Mammary epithelial cell (primary cell): Measurements from ENCODE around the gene PKIB.

Source experiments
- CTCF ChIP-seq, 2 donors: IDR thresholded peaks in 1 of 2; conservative IDR thresholded peaks in 1 of 2; 2 replicates each; pipeline ENCODE4 v1.5.1; 2011 to 2012; ENCODE audit warnings: inconsistent platforms in 2 of 2, low read length in 2 of 2, mild to moderate bottlenecking in 2 of 2, control low read depth in 1 of 2, low read depth in 1 of 2; ENCODE audit not compliant: insufficient read depth in 1 of 2; ENCODE audit errors: extremely low read depth in 1 of 2
- EZH2 ChIP-seq: IDR thresholded peaks from 2 replicates; pipeline ENCODE4 v1.6.1; 2012; ENCODE audit warnings: low read length, inconsistent platforms, borderline replicate concordance

GRCh38 chr6:122696853-122697252 is 86.6 kb downstream of the PKIB start:
- TF ChIP-seq CTCF (conservative IDR thresholded peaks at IDR 0.05 in 1 of 2, IDR thresholded peaks at IDR 0.05 in 1 of 2; ENCODE audit: extremely low read depth in 1 of 2, insufficient read depth in 1 of 2, low read depth in 1 of 2, low read length in 2 of 2) (no peak), EZH2 (no peak)
